ENCODE measurements around the gene HNRNPUL2. TPM values are rescaled to one million over a fixed set of nuclear protein-coding genes. Genes with fewer than 3 reads are reported as not detected.

HNRNPUL2 gene
- total and polyA plus RNA-seq, 9 of the 15 experiments (the other 6 are each of a cell fraction or from before 2014, with no cell fraction given), result 0.89 to 44.3 (median 15.2) TPM

DNA sequence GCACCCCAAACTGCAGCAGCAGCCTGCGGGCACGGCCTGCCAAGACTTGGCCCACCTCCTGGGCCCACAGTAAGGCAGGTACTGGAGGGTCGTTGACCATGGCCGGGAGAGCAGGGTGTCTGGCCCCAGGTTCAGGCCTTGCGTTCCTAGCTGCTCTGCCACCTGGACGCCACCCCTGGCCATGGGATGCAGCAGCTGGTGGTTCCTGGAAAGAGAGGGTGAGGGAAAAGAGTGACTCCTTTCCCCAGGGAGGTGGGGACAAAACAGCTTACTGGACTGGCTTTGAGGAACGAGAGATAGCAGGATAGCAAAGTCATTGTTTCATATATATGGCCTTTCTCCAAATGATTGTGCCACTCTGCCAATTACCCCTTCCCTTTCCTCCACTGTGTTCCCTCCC lies 21.8 kb downstream of the HNRNPUL2 start (continued):
- TF ChIP-seq, protein P1, sequence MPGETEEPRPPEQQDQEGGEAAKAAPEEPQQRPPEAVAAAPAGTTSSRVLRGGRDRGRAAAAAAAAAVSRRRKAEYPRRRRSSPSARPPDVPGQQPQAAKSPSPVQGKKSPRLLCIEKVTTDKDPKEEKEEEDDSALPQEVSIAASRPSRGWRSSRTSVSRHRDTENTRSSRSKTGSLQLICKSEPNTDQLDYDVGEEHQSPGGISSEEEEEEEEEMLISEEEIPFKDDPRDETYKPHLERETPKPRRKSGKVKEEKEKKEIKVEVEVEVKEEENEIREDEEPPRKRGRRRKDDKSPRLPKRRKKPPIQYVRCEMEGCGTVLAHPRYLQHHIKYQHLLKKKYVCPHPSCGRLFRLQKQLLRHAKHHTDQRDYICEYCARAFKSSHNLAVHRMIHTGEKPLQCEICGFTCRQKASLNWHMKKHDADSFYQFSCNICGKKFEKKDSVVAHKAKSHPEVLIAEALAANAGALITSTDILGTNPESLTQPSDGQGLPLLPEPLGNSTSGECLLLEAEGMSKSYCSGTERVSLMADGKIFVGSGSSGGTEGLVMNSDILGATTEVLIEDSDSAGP (CRISPR knock-in tag; IDR thresholded peaks at IDR 0.05), result no peak
- TF ChIP-seq ZNF41 (CRISPR knock-in tag; conservative IDR thresholded peaks at IDR 0.05) (no peak), ZC3H4 (CRISPR knock-in tag; IDR thresholded peaks at IDR 0.05; ENCODE audit: borderline replicate concordance) (no peak), TEAD1 (CRISPR knock-in tag; IDR thresholded peaks at IDR 0.05) (peak in 1 of 2 experiments; percentile 67; a peak in 1 of 4 replicates), KLF16 (IDR thresholded peaks at IDR 0.05) (no peak), HNRNPUL1 (IDR thresholded peaks at IDR 0.05; ENCODE audit: low read length) (no peak), PRPF4 (IDR thresholded peaks at IDR 0.05; ENCODE audit: insufficient read depth, low read depth, low read length, poor library complexity, severe bottlenecking) (no peak), HMGN3 (IDR thresholded peaks at IDR 0.05; ENCODE audit: borderline replicate concordance, extremely low read depth, insufficient read length, low read depth, low read length) (no peak), SNRNP70 (optimal IDR thresholded peaks at IDR 0.05; ENCODE audit: low read depth, low read length) (no peak), POLR2H (tag; IDR thresholded peaks at IDR 0.05; ENCODE audit: low read depth) (no peak), L3MBTL2 (IDR thresholded peaks at IDR 0.05) (no peak), FOXP1 (CRISPR knock-in tag; IDR thresholded peaks at IDR 0.05) (0 out of 2 replicates have a peak, but pooled peaks have one; percentile 7), KLF13 (tag; IDR thresholded peaks at IDR 0.05; ENCODE audit: borderline replicate concordance, low read depth) (no peak), HDGF (IDR thresholded peaks at IDR 0.05) (no peak), ZNF3 (CRISPR knock-in tag; IDR thresholded peaks at IDR 0.05) (no peak), TRIM28 (IDR thresholded peaks at IDR 0.05) (no peak), TCF3 (CRISPR knock-in tag; IDR thresholded peaks at IDR 0.05) (no peak), FOXA3 (CRISPR knock-in tag; conservative IDR thresholded peaks at IDR 0.05 in 1 of 2, IDR thresholded peaks at IDR 0.05 in 1 of 2) (0 out of 4 replicates have a peak, but pooled peaks of 1 of the 2 experiments have one; percentile 49), ZEB2 (IDR thresholded peaks at IDR 0.05) (no peak)
- TF ChIP-seq, protein P2, sequence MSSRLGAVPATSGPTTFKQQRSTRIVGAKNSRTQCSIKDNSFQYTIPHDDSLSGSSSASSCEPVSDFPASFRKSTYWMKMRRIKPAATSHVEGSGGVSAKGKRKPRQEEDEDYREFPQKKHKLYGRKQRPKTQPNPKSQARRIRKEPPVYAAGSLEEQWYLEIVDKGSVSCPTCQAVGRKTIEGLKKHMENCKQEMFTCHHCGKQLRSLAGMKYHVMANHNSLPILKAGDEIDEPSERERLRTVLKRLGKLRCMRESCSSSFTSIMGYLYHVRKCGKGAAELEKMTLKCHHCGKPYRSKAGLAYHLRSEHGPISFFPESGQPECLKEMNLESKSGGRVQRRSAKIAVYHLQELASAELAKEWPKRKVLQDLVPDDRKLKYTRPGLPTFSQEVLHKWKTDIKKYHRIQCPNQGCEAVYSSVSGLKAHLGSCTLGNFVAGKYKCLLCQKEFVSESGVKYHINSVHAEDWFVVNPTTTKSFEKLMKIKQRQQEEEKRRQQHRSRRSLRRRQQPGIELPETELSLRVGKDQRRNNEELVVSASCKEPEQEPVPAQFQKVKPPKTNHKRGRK (tag; IDR thresholded peaks at IDR 0.05), result no peak
- TF ChIP-seq, protein P3, sequence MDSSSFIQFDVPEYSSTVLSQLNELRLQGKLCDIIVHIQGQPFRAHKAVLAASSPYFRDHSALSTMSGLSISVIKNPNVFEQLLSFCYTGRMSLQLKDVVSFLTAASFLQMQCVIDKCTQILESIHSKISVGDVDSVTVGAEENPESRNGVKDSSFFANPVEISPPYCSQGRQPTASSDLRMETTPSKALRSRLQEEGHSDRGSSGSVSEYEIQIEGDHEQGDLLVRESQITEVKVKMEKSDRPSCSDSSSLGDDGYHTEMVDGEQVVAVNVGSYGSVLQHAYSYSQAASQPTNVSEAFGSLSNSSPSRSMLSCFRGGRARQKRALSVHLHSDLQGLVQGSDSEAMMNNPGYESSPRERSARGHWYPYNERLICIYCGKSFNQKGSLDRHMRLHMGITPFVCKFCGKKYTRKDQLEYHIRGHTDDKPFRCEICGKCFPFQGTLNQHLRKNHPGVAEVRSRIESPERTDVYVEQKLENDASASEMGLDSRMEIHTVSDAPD (CRISPR knock-in tag; IDR thresholded peaks at IDR 0.05), result no peak
- TF ChIP-seq, protein P4, sequence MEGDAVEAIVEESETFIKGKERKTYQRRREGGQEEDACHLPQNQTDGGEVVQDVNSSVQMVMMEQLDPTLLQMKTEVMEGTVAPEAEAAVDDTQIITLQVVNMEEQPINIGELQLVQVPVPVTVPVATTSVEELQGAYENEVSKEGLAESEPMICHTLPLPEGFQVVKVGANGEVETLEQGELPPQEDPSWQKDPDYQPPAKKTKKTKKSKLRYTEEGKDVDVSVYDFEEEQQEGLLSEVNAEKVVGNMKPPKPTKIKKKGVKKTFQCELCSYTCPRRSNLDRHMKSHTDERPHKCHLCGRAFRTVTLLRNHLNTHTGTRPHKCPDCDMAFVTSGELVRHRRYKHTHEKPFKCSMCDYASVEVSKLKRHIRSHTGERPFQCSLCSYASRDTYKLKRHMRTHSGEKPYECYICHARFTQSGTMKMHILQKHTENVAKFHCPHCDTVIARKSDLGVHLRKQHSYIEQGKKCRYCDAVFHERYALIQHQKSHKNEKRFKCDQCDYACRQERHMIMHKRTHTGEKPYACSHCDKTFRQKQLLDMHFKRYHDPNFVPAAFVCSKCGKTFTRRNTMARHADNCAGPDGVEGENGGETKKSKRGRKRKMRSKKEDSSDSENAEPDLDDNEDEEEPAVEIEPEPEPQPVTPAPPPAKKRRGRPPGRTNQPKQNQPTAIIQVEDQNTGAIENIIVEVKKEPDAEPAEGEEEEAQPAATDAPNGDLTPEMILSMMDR (IDR thresholded peaks at IDR 0.05 in 2 of 3, conservative IDR thresholded peaks at IDR 0.05 in 1 of 3; ENCODE audit: insufficient read depth in 2 of 3, low read depth in 1 of 3, low read length in 3 of 3), result no peak
- TF ChIP-seq, protein P5, sequence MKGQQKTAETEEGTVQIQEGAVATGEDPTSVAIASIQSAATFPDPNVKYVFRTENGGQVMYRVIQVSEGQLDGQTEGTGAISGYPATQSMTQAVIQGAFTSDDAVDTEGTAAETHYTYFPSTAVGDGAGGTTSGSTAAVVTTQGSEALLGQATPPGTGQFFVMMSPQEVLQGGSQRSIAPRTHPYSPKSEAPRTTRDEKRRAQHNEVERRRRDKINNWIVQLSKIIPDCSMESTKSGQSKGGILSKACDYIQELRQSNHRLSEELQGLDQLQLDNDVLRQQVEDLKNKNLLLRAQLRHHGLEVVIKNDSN (CRISPR knock-in tag; IDR thresholded peaks at IDR 0.05), result 0 out of 2 replicates have a peak, but pooled peaks have one; percentile 15
